ENCODE data around the gene NF1.
"Not testable (repeated sequence)": the region's sequence is repeated elsewhere in the genome, so short reads cannot be mapped to it uniquely, and the experiment has no call there.

The NF1 gene

GRCh38 chr17:31094600-31095235 lies at the start of gene NF1:
TSS of gene NF1 (plus strand) at chr17:31094977. CDS start at chr17:31095310, 333 bp downstream.
- peak; percentile 67 to 98 (median 92) for DNase-seq

GRCh38 chr17:31046856-31047425 lies 47.8 kb upstream of the NF1 start:
- not testable (repeated sequence) for DNase-seq

- no peak for DNase-seq
Observed at GRCh38 chr17:31048142-31048541, 46.6 kb upstream of the NF1 start.

- DNase-seq: no peak
Observed at GRCh38 chr17:31048780-31049179, 46.0 kb upstream of the NF1 start.

- no peak for DNase-seq
Observed at GRCh38 chr17:31050948-31051347, 43.8 kb upstream of the NF1 start.

- no peak for DNase-seq
Observed at GRCh38 chr17:31051506-31051905, 43.3 kb upstream of the NF1 start.

GRCh38 chr17:31052187-31052889 lies 42.4 kb upstream of the NF1 start:
- peak in 5 of 58 donors; percentile 6 to 18 (median 15) for DNase-seq

GRCh38 chr17:31053071-31053470 lies 41.7 kb upstream of the NF1 start:
- DNase-seq: peak in 3 of 58 donors; percentile 0 to 13 (median 10)

GRCh38 chr17:31054761-31055160 lies 40.0 kb upstream of the NF1 start:
- no peak for DNase-seq

- peak in 1 of 58 donors; percentile 6 for DNase-seq
Observed at GRCh38 chr17:31058976-31059375, 35.8 kb upstream of the NF1 start.

- DNase-seq: peak in 3 of 58 donors; percentile 9 to 18 (median 10)
Observed at GRCh38 chr17:31060791-31061550, 33.8 kb upstream of the NF1 start.

GRCh38 chr17:31061678-31062077 lies 33.1 kb upstream of the NF1 start:
- no peak for DNase-seq

- DNase-seq: no peak
Observed at GRCh38 chr17:31062346-31062745, 32.4 kb upstream of the NF1 start.

- no peak for DNase-seq
Observed at GRCh38 chr17:31064707-31065106, 30.1 kb upstream of the NF1 start.

GRCh38 chr17:31067691-31068184 lies 27.0 kb upstream of the NF1 start:
- no peak for DNase-seq

- DNase-seq: peak in 16 of 58 donors; percentile 2 to 23 (median 11)
Observed at GRCh38 chr17:31068291-31068690, 26.5 kb upstream of the NF1 start.

GRCh38 chr17:31072186-31072585 lies 22.6 kb upstream of the NF1 start:
- no peak for DNase-seq

- no peak for DNase-seq
Observed at GRCh38 chr17:31073411-31073810, 21.4 kb upstream of the NF1 start.

- no peak for DNase-seq
Observed at GRCh38 chr17:31074772-31075555, 19.8 kb upstream of the NF1 start.

- no peak for DNase-seq
Observed at GRCh38 chr17:31078290-31078689, 16.5 kb upstream of the NF1 start.

- DNase-seq: no peak
Observed at GRCh38 chr17:31079731-31080130, 15.0 kb upstream of the NF1 start.

Data from anterior cingulate cortex (tissue), 58 donors.